Hepatocyte (in vitro differentiated cells): ENCODE data around the gene WDFY1. TPM values are rescaled to one million over a fixed set of nuclear protein-coding genes. Genes with fewer than 3 reads are reported as not detected.

ENCODE experiments used
- DNase-seq: peaks from one replicate; pipeline ENCODE4 v3.0.0-alpha.2; 2016; ENCODE audit warnings: low spot score
- H2AFZ ChIP-seq: fragments of 200-600 bp; sonication (generic); 2 replicates; pipeline ENCODE4 v1.6.0; 2016; ENCODE audit warnings: antibody characterized with exemption, mild to moderate bottlenecking
- H3K27ac ChIP-seq: fragments of 200-600 bp; sonication (generic); 2 replicates; pipeline ENCODE4 v1.5.1; 2016; ENCODE audit warnings: mild to moderate bottlenecking
- H3K27me3 ChIP-seq: fragments of 200-600 bp; sonication (generic); 2 replicates; pipeline ENCODE4 v1.6.1; 2016
- H3K36me3 ChIP-seq: fragments of 200-600 bp; sonication (generic); replicated peaks from 2 replicates; pipeline ENCODE4 v1.5.1; 2016; ENCODE audit warnings: low read depth; ENCODE audit not compliant: insufficient read depth
- H3K4me1 ChIP-seq: fragments of 200-600 bp; sonication (generic); 2 replicates; pipeline ENCODE4 v1.5.1; 2016; ENCODE audit warnings: mild to moderate bottlenecking, moderate library complexity; ENCODE audit not compliant: insufficient read depth
- H3K4me2 ChIP-seq: fragments of 200-600 bp; sonication (generic); 2 replicates; pipeline ENCODE4 v1.6.0; 2016
- H3K4me3 ChIP-seq: fragments of 200-600 bp; sonication (generic); 2 replicates; pipeline ENCODE4 v1.5.1; 2016; ENCODE audit warnings: mild to moderate bottlenecking
- H3K79me2 ChIP-seq: fragments of 200-600 bp; sonication (generic); 2 replicates; pipeline ENCODE4 v1.6.0; 2017; ENCODE audit warnings: mild to moderate bottlenecking
- H3K9me2 ChIP-seq: fragments of 200-600 bp; sonication (generic); replicated peaks from 2 replicates; pipeline ENCODE4 v1.6.0; 2017; ENCODE audit warnings: mild to moderate bottlenecking; ENCODE audit not compliant: insufficient read depth
- H3K9me3 ChIP-seq: fragments of 200-600 bp; sonication (generic); 2 replicates; pipeline ENCODE4 v1.5.1; 2016; ENCODE audit warnings: low read depth, mild to moderate bottlenecking
- H4K20me1 ChIP-seq: fragments of 200-600 bp; sonication (generic); 2 replicates; pipeline ENCODE4 v1.6.0; 2016; ENCODE audit warnings: mild to moderate bottlenecking; ENCODE audit not compliant: insufficient read depth, poor library complexity, severe bottlenecking
- EZH2 ChIP-seq: fragments of 200-600 bp; sonication (generic); IDR thresholded peaks from 2 replicates; pipeline ENCODE4 v1.6.1; 2016; ENCODE audit warnings: antibody characterized with exemption, mild to moderate bottlenecking, borderline replicate concordance
- EZH2phosphoT487 ChIP-seq: fragments of 200-600 bp; sonication (generic); IDR thresholded peaks from one replicate; pipeline ENCODE4 v1.6.1; 2018; ENCODE audit warnings: antibody characterized with exemption, mild to moderate bottlenecking, low read depth, moderate library complexity; ENCODE audit not compliant: unreplicated experiment, severe bottlenecking
- WGBS: methylation state at CpG from one replicate; pipeline ENCODE4 v1.1.6; 2016; ENCODE audit warnings: low lambda C conversion rate; ENCODE audit errors: missing lambda C conversion rate; 5-methylcytosine and 5-hydroxymethylcytosine counted together
- polyA plus RNA-seq: library from polyadenylated mRNA; unstranded; fragments of >200 nt; fragmentation: Nextera tagmentation; extraction: Ambion mirVana; gene quantifications from 2 replicates; pipeline ENCODE4 v1.2.1, GENCODE V29; 2016
- total RNA-seq: library from RNA; depleted of rRNA; stranded (reverse); fragments of >200 nt; gene quantifications from 2 replicates; pipeline ENCODE4 v1.2.3, GENCODE V29; 2014
- TF ChIP-seq, protein P1 (sequence below): fragments of 200-600 bp; sonication (generic); IDR thresholded peaks from 2 replicates; pipeline ENCODE4 v1.5.1; 2016; ENCODE audit warnings: antibody characterized with exemption, mild to moderate bottlenecking; ENCODE audit not compliant: poor library complexity

The WDFY1 gene
- total and polyA plus RNA-seq, 2 experiments from 2014 or later = 45.6 to 68.3 TPM

DNA sequence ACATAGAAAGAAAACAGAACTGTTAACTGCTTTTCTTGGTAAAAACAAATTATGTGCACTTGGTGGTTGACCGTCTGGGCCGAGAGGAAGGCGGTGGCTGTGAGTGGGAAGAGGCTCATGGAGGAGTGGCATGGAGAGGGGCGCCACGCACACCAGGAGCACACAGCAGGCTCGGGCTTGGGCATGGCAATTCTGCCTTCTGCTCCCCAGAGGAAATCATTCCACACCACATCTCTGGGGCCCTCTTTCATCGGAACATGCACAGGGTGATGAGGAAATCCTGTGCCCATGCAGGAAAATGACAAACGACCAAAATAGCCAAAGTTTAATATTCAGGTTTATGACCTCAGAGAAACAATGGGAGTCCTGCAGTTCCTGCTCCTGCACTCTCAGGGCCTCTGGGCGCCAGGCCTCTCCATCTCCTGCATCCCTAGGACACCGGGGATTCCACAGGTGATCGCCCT is 26.4 kb downstream of the WDFY1 start:
- Histone ChIP-seq H3K27ac (no peak overlapping the region), H4K20me1 (peaks cover 36% of the 10 kb centered on the region), H3K36me3 (no peaks in the 10 kb centered on the region), H3K4me3 (no peak overlapping the region), H2AFZ (no peak overlapping the region), H3K79me2 (peaks cover 67% of the 10 kb centered on the region), H3K9me3 (no peaks in the 10 kb centered on the region), H3K9me2 (no peaks in the 10 kb centered on the region), H3K4me2 (no peak overlapping the region), H3K27me3 (no peaks in the 10 kb centered on the region), H3K4me1 (no peaks in the 10 kb centered on the region)
- WGBS = 90% methylated on average over 11 of the region's 11 CpGs
- no peak for TF ChIP-seq EZH2phosphoT487
- TF ChIP-seq EZH2 = no peak
- TF ChIP-seq, protein P1, sequence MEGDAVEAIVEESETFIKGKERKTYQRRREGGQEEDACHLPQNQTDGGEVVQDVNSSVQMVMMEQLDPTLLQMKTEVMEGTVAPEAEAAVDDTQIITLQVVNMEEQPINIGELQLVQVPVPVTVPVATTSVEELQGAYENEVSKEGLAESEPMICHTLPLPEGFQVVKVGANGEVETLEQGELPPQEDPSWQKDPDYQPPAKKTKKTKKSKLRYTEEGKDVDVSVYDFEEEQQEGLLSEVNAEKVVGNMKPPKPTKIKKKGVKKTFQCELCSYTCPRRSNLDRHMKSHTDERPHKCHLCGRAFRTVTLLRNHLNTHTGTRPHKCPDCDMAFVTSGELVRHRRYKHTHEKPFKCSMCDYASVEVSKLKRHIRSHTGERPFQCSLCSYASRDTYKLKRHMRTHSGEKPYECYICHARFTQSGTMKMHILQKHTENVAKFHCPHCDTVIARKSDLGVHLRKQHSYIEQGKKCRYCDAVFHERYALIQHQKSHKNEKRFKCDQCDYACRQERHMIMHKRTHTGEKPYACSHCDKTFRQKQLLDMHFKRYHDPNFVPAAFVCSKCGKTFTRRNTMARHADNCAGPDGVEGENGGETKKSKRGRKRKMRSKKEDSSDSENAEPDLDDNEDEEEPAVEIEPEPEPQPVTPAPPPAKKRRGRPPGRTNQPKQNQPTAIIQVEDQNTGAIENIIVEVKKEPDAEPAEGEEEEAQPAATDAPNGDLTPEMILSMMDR = no peak
- no peak for DNase-seq

DNA sequence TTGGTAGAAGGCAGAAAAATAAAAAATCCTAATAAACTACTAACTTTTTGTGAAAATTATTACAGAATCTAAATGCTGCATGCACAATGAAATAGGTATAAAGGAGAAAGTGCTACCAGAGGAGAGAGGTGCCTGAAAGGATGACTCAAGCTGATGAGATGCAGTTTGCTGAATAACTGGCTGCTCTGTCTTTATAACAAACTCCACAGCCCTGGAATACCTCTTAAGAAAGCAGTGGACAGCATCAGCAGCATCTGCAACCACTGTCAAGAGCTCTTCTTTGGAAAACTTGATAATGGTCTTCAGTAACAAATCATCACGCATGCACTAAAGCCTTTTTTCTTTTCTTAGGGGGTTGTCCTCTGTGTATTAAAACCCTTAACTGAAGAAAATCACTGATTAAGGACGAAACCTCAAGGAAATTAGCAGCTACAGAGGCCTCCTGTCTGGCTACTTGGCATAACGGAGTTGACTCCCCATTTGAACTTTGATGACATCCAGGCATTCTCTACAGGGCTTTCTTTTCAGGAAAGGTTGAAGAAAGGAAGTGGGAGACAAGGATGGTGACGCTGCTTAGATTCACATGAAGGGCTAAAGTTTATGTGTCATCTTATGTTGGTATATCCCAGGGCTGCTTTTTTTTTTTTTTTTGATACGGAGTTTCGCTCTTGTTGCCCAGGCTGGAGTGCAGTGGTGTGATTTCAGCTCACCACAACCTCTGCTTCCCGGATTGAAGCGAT is 28.8 kb downstream of the WDFY1 start:
- Histone ChIP-seq H2AFZ (no peak overlapping the region), H3K79me2 (peaks cover 60% of the 10 kb centered on the region), H4K20me1 (peaks cover 22% of the 10 kb centered on the region), H3K27ac (no peak overlapping the region), H3K27me3 (no peaks in the 10 kb centered on the region), H3K36me3 (no peaks in the 10 kb centered on the region), H3K4me1 (no peaks in the 10 kb centered on the region), H3K9me3 (no peaks in the 10 kb centered on the region), H3K4me3 (no peak overlapping the region), H3K4me2 (no peak overlapping the region), H3K9me2 (no peaks in the 10 kb centered on the region)
- no peak for TF ChIP-seq EZH2
- TF ChIP-seq, protein P1 = no peak
- TF ChIP-seq EZH2phosphoT487 = no peak
- no peak for DNase-seq
- WGBS = 82% methylated on average over 7 of the region's 8 CpGs

DNA sequence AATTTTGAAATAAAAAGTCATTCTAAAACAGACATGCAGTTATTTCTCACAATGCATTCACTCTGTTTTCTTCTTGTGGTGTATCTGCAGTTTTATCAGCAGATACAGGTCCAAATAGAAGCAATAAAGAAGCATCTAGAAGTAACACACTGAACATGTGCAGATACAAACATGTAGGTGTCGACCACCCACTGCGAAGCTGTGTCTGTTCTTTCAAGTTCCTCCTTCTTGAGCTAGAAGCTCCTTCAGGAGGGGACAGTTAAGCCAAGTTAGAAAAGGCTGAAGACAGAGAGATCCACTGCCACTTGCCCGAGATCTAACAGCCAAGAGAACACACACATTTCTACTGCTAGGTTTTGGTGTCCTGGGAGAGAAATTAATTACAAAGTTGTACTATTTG is 30.1 kb downstream of the WDFY1 start:
- peaks cover 11% of the 10 kb centered on the region for H4K20me1 ChIP-seq
- no peaks in the 10 kb centered on the region for H3K27me3 ChIP-seq
- H3K4me1 ChIP-seq = no peaks in the 10 kb centered on the region
- H3K27ac ChIP-seq = no peak overlapping the region
- no peak overlapping the region for H3K4me2 ChIP-seq
- H3K79me2 ChIP-seq = peaks cover 58% of the 10 kb centered on the region
- no peak overlapping the region for H2AFZ ChIP-seq
- H3K36me3 ChIP-seq = no peaks in the 10 kb centered on the region
- TF ChIP-seq EZH2phosphoT487 (no peak), EZH2 (no peak)
- TF ChIP-seq, protein P1 = no peak
- no peak for DNase-seq
- WGBS = 91% methylated on average over 3 of the region's 3 CpGs
- H3K9me3 ChIP-seq = no peaks in the 10 kb centered on the region
- no peak overlapping the region for H3K4me3 ChIP-seq
- no peaks in the 10 kb centered on the region for H3K9me2 ChIP-seq
